ENCODE data around the gene DRC3.
"Not testable (repeated sequence)": the region's sequence is repeated elsewhere in the genome, so short reads cannot be mapped to it uniquely, and the experiment has no call there.

The DRC3 gene

GRCh38 chr17:17942846-17943245 lies 29.8 kb upstream of the DRC3 start:
- peak; percentile 97 for FAIRE-seq

DNA sequence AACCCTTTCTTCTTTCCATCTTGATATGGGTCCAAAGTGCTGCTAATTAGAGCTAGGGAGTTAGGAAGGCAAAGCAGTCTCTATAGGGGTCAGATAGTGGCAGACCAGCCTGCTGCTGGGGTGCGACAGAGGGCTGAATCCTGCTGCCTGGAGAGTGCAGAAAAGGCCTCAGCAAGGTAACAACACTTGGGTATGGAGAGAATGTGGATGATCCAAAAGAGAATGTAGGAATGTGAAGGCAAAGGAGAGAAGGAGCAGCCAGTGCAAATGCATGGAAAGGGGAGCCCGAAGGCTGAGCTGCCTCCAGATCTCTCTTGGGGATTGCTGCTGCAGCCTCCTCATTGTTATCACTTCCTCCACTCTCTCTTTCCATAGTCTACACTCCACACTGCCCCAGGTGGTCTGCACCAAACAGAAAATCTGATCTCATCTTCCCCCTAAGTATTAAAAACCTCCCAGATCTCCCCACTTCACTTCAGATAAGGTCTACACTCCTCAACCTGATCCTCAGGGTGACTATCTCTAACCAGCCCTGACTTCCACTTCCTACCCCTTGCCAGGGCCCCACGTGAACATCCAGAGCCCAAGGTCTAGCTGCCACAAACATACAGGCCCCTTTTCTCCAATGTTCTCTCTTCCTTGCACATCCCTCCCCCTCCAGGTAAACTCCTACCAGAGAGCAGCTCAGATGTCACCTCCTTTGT lies 29.2 kb upstream of the DRC3 start:
- FAIRE-seq = no peak

DNA sequence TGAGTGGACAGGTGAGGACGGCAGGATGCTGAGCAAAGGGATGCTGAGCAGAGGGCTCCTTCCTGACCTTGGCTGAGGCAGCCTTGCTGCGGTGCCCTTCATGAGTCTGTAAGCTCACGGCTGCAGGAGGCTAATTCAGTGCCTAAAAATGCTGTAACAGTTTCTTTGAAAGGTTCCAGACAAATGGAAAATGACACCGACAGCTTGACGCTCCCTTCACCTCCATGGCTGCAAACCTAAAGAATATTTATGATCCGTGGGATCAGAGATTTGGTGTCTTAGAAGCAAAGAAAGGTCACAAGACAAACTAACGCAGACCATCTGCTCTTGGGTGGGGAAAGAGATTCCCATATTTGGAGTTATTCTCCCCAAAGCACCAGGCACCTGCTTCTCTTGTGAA lies 28.4 kb upstream of the DRC3 start:
- FAIRE-seq = no peak

DNA sequence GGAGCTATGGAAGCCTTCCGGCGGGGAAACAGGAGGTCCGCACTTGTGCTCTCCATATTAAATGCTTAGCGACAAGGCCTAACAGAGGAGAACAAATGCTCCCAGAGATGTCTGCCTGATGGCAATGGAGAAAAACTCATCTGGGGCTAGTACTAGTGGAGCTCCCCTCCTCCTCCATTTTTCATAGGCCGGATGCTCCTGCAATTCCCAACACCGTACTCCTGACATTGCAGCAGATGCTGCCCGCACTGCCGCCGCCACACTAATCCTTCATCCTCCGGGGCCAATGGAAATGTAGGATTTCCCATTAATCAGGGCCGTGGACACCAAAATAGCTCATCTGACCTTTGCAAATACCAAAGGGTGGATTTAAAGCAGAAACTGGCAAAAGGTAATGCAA lies 27.9 kb upstream of the DRC3 start:
- FAIRE-seq = peak; percentile 96

GRCh38 chr17:17946093-17946492 lies 26.6 kb upstream of the DRC3 start:
- peak; percentile 85 for FAIRE-seq

GRCh38 chr17:17947309-17947708 lies 25.4 kb upstream of the DRC3 start:
- no peak for FAIRE-seq

DNA sequence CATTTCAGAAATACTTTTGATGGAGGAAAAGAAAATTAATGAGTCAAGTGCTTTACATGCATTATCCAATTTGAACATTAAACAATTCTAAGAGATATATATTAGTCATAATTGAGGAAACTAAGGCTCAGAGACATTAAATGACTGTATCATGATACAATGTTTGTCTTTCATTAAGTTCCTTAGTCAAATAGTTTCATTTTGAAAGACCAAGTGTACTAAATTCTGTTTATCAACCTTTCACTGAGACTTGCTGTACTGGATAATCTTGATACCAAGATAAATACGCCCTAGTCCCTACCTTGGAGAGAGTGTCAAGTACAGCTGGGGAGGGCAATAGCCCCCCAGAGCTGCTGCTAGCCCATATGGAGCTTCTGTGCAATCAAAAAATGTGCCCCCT lies 24.7 kb upstream of the DRC3 start:
- peak; percentile 69 for FAIRE-seq

DNA sequence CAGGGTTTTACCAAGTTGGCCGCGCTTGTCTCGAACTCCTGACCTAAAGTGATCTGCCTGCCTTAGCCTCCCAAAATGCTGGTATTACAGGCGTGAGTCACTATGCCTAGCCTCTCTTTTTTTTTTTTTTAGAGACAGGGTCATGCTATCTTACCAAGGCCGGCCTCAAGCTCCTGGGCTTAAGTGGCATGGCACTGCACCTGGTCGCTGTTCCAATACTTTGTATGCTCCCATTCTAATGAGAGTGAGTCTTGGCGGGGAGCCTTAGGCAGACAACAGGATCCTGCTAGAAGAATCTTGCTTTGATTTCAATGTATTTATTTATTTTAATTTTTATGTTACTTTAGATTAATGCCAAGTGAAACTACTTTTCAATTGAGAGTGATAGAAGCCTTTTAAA lies 22.3 kb upstream of the DRC3 start:
- FAIRE-seq = no peak

DNA sequence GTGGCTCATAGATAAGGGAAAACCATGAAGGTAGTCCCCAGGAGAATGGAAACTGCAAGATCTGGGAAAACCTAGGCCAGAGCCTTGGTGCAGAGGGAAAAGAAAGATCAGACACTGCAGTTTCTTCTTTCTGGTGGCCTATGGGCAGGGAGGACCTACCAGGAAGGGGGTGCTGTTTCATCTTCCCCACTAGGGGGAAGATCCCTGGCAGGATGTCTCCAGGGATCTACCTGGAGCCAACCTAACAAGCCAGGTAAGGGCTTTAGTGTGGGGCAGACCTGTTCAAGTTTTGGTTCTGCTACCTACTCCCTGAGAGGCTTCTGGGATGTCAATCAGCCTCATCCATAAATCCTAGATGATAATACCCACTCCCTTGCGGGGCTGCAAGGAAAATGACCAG lies 21.9 kb upstream of the DRC3 start:
- FAIRE-seq = no peak

- FAIRE-seq = peak; percentile 68
These were observed 21.1 kb upstream of the DRC3 start for GRCh38 chr17:17951524-17951923.

DNA sequence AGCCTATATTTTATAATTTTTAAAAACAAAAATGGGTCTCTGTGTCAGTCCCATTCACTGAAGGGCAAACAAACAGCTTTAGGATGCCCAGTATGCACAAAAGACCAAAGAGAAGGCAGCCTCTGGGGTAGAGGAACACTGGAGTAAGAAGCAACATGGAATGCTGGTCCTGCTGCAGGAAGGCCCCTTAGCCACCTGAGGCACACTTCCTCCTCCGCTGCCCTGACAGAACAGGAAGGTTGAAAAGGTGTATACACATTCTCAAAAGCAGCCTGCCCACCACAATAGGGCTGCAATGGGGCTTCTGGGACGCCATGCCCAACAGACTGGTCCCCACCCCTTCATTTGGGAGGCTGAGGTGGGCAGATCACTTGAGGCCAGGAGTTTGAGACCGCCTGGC lies 20.0 kb upstream of the DRC3 start:
- FAIRE-seq = no peak

- FAIRE-seq = no peak
These were observed 18.6 kb upstream of the DRC3 start for GRCh38 chr17:17954079-17954478.

DNA sequence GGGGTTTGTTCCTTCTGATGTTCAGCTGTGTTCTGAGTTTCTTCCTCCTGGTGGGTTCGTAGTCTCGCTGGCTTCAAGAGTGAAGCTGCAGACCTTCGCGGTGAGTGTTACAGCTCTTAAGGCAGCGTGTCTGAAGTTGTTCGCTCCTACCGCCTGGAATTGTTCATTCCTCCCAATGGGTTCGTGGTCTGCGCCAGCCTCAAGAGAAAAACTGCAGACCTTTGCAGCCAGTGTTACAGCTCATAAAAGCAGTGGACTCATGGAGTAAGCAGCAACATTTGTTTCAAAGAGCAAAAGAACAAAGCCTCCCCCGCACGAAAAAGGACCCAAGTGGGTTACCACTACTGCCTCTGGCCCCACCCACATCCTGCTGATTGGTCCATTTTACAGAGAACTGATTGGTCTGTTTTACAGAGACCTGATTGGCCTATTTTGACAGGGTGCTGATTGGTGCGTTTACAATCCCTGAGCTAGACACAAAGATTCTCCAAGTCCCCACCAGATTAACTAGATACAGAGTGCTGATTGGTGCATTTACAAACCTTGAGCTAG lies 16.8 kb upstream of the DRC3 start:
- not testable (repeated sequence) for FAIRE-seq

DNA sequence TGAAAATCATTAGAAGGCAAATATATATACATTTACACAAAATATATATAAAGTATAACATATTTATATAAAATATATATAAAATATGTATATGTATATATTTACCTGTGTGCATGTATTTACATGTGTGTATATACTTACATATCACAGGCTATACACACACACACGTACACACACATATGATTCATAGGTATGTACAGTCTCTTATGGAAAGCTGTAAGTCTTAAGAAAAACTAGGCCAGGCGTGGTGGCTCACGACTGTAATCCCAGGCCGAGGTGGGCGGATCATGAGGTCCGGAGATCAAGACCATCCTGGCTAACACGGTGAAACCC lies 15.1 kb upstream of the DRC3 start:
- peak; percentile 30 for FAIRE-seq

GRCh38 chr17:17958982-17959381 lies 13.7 kb upstream of the DRC3 start:
- FAIRE-seq = no peak

DNA sequence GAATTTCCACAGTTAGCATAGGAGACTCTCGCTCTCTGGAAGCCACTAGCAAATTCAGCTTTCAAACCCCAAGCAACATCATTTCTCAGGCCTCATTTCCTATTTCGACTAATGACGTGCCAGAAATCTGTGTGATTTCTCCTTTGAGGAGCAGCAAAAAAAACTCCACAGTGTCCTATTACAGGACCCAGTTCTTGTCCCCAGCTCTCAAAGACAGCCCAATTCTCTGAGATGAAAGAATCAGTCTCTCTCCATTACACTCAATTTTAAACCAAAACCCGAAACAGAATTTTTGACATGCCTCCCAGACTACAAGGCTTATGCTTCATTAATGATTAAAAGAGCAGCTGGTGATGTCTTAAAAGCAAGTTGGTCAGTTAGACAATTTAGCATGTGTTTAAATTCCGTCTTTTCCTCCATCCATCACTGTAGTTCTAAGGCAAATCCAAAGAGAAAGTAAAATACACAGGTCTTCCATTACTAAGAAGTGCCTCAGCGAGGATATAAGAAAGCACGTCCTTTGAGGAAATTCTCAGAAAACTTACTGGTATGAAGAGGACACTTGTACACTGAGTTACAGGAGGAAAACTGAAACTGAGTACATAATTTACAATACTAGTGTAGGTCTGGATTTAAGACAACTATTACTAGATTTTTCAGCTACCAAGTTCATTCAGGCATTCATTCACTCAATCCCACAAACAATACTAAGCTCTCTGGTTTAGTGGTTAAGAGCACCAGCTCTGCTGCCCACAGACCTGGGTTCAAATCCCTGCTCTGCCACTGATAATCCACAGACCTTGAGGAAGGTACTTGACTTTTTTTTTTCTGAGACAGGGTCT lies 12.9 kb upstream of the DRC3 start:
- peak; percentile 82 for FAIRE-seq

GRCh38 chr17:17960500-17961030 lies 12.1 kb upstream of the DRC3 start:
- FAIRE-seq = no peak

- FAIRE-seq = no peak
These were observed 9.6 kb upstream of the DRC3 start for GRCh38 chr17:17963066-17963465.

- no peak for FAIRE-seq
These were observed 8.8 kb upstream of the DRC3 start for GRCh38 chr17:17963694-17964436.

- FAIRE-seq = no peak
These were observed 8.0 kb upstream of the DRC3 start for GRCh38 chr17:17964710-17965109.

DNA sequence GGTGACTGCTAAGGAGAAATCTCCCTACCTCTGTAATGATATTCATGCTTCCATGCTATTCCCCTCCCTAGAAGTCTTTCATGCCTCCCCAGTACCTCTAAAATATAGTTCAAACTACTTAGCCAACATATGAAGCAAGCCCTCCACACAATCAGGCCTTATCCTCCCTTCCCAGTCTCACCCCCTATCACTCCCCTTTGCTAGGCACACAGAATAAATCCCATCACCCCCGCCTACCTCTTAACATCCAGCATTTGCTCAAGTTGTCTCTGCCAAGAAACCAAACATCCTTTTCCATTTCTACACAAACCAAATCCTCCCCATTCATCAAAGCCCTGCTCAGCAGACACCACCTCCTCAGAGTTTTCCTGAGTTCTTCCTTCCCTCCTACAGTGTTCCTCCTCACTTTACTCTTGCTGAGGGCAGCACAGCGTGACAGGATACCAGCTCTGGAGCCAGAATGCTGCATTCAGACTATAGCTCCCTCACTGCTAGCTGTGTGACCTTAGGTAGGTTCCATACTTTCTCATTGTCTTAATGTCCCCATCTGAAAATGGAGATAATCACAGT lies 7.4 kb upstream of the DRC3 start:
- FAIRE-seq = no peak

- no peak for FAIRE-seq
These were observed 6.3 kb upstream of the DRC3 start for GRCh38 chr17:17966399-17966798.

Data from G401.6 (cell line).